ENCODE measurements around the gene PYGB.

The PYGB gene

DNA sequence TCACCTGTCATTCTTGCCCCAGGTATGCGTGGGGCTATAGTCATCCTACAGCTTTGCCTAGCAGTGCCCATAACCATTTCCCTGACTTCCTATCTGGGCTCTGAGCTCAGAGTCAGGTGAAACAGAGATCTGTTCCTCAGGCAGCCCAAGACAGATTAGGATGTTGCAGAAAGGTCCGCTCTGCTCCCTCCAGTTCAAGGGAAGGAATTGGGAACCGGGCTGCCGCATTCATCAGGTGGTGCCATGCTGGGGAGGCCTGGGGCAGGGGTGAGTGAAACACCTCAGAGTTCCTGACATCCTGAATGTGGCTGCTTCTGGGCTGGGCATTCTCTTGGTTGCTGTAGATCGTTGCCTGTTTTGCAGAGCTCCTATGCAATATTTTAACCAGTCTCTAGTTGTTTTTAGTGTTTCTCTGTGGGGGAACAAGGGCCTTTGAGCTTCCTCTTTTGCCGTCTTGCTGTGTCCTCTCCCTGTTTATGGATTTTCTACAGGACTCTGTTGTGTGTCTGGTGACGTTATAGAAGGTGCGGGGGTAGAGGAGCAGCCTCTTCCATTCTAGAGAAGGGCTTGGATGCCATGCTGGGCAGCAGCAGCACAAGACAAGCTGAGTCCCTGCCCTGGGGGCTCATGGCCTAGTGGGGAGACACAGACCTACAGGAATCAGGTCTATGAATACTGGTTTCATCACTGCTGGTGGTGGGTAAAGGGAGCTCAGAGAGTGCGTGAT lies 43.2 kb upstream of the PYGB start:
- TF ChIP-seq, protein P1, sequence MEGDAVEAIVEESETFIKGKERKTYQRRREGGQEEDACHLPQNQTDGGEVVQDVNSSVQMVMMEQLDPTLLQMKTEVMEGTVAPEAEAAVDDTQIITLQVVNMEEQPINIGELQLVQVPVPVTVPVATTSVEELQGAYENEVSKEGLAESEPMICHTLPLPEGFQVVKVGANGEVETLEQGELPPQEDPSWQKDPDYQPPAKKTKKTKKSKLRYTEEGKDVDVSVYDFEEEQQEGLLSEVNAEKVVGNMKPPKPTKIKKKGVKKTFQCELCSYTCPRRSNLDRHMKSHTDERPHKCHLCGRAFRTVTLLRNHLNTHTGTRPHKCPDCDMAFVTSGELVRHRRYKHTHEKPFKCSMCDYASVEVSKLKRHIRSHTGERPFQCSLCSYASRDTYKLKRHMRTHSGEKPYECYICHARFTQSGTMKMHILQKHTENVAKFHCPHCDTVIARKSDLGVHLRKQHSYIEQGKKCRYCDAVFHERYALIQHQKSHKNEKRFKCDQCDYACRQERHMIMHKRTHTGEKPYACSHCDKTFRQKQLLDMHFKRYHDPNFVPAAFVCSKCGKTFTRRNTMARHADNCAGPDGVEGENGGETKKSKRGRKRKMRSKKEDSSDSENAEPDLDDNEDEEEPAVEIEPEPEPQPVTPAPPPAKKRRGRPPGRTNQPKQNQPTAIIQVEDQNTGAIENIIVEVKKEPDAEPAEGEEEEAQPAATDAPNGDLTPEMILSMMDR (IDR thresholded peaks at IDR 0.05; ENCODE audit: extremely low read depth, insufficient read depth, missing control alignments) = no peak
- in situ Hi-C loops (cut with MboI; ENCODE audit: low pct_unique_long_range_greater_than_20kb, low sequenced_read_pairs, unreplicated experiment) = no loop called here
- no peak for DNase-seq (ENCODE audit: low spot score)

DNA sequence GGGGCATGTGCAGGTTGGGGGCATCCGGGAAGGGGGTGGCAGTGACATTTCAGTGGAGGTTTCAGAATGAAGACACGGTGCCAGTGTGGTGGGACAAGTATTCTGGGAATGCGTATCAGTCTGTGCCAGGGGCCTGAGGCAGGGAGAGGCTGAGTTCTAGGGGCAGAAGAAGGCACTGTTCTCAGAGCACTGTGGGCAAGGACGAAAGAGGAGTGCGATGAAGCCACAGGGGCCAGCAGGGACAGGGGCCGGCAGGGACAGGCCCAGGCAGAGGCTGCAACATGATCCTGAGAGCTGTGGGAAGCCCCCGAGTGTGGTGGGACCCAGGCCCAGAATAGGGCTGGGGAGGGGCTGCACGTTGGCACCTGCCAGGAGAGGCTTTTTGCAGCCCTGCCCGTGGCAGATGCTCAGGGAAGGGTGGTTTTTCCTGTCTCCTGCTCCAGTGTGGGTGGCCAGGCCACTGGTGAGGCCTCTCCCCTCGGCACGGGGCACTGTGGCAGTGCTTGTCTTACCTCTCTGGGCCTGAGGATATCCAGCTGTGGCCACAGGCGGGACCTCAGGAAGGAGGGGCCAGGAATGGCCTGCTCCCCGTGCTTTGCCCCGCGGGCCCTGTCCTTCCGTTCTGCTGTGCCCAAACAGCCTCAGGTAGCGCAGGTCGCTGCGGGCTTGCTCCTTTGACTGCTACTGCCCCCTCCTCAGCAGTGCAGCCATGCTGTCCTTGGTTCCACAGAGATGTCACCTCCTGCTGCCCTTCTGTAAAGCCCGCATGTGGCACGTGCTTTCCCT lies 42.4 kb upstream of the PYGB start:
- TF ChIP-seq, protein P1 (IDR thresholded peaks at IDR 0.05; ENCODE audit: extremely low read depth, insufficient read depth, missing control alignments) = no peak
- in situ Hi-C loops (cut with MboI; ENCODE audit: low pct_unique_long_range_greater_than_20kb, low sequenced_read_pairs, unreplicated experiment) = no loop called here
- no peak for DNase-seq (ENCODE audit: low spot score)

DNA sequence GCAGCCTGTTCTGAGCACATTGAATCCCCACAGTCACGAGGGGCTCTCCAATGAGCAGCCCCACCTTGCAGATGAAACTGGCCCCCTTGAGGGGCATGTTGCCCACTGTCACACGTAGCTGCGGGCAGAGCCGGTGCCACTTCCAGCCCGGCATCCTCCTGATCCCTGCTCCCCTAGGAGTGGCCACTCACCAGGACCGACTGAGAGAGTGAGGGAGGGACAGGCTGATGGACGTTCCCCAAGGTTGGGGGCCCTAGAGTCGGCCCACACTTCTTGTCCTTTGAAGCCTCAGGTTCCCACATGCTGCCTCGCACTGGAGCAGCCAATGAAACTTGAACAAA lies 41.9 kb upstream of the PYGB start:
- DNase-seq (ENCODE audit: low spot score) = no peak
- in situ Hi-C loops (cut with MboI; ENCODE audit: low pct_unique_long_range_greater_than_20kb, low sequenced_read_pairs, unreplicated experiment) = no loop called here
- TF ChIP-seq, protein P1 (IDR thresholded peaks at IDR 0.05; ENCODE audit: extremely low read depth, insufficient read depth, missing control alignments) = no peak

DNA sequence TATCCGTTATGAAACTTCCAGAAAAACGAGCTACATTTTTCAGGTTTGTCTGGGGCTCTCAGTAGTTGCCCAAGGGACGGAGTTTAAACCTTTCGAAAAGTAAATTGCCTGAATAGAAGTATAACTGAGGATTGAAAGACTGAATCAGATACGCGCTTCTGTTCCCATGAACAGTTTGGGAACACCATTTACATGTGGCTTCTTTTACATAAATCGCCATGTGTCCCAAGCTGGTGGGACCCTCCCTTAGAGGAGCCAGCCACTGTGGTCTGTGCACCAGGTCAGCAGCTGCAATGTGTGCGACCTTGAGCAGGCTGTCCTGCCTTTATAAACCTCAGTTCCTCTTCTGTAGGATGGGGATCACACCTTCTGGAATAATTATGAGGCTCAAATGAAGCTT lies 41.3 kb upstream of the PYGB start:
- no peak for DNase-seq (ENCODE audit: low spot score)
- in situ Hi-C loops (cut with MboI; ENCODE audit: low pct_unique_long_range_greater_than_20kb, low sequenced_read_pairs, unreplicated experiment) = no loop called here
- TF ChIP-seq, protein P1 (IDR thresholded peaks at IDR 0.05; ENCODE audit: extremely low read depth, insufficient read depth, missing control alignments) = no peak

DNA sequence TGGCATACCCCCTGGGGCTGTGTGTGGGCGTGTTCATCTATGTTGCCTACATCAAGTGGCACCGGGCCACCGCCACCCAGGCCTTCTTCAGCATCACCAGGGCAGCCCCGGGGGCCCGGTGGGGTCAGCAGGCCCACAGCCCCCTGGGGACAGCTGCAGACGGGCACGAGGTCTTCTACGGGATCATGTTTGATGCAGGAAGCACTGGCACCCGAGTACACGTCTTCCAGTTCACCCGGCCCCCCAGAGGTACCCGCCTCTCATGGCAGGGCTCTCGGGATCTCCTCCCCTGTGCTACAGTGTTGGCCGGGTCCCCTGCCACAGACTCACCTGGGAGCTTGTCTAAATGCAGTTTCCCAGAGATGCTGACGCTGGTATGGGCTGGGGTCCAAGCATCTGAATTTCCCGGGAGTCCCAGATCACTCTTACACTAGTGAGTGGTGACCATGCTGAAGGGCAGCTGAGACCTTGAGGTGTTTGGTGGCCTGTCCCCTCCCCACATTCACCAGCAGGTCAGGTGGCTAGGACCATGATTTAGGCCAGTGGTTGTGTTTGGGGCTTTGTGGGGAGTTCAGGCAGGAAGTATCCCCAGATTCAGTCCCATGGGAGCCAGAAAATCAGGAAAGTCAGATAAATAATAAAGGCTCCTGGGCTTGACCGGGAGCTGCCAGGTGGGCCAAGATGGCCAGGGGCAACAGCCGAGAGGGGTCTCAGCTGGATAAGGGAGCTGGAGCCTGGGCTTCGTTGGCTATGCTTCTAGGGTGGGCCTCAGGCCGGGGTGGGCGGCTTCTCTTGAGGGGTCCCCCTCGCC lies 40.5 kb upstream of the PYGB start:
- TF ChIP-seq, protein P1 (IDR thresholded peaks at IDR 0.05; ENCODE audit: extremely low read depth, insufficient read depth, missing control alignments) = no peak
- DNase-seq (ENCODE audit: low spot score) = no peak
- in situ Hi-C loops (cut with MboI; ENCODE audit: low pct_unique_long_range_greater_than_20kb, low sequenced_read_pairs, unreplicated experiment) = no loop called here

DNA sequence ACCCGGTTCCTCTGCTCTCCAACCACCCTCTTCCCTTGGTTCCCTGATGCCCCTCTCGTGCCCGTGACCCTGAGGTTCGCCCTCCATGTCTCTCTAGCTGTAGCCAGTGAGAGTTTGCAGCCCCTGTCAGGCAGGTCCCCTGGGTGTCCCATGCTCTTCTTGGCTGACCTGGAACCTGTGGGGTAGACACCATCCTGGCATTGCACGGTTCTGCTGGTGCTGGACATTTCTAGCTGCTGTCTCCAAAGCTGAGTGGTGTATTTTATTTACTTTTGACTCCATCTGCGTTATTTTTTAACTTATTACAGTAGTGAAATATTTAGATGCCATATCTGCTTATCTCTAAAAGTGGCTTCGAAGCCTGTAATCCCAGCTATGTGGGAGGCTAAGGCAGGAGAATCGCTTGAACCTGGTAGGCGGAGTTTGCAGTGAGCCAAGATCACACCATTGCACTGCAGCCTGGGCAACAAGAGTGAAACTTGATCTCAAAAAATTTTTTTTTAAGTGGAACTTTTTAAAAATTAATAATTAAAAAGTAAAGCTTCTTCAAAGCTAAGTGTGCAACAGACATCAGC lies 39.8 kb upstream of the PYGB start:
- TF ChIP-seq, protein P1 (IDR thresholded peaks at IDR 0.05; ENCODE audit: extremely low read depth, insufficient read depth, missing control alignments) = no peak
- in situ Hi-C loops (cut with MboI; ENCODE audit: low pct_unique_long_range_greater_than_20kb, low sequenced_read_pairs, unreplicated experiment) = no loop called here
- no peak for DNase-seq (ENCODE audit: low spot score)
